Mesothelial cell of epicardium (in vitro differentiated cells): Measurements from ENCODE around the gene PLEKHG1. TPM values are rescaled to one million over a fixed set of nuclear protein-coding genes. Genes with fewer than 3 reads are reported as not detected.

Experiments
- DNase-seq, 2 experiments: peaks; one replicate each; pipeline ENCODE4 v3.0.0; 2021; ENCODE audit warnings: low spot score in 2 of 2; ENCODE audit not compliant: unreplicated experiment in 2 of 2
- H3K27ac Mint-ChIP-seq: 2 replicates; pipeline ENCODE4 v1.8.0; 2021; ENCODE audit warnings: mixed read lengths
- H3K27me3 Mint-ChIP-seq: 2 replicates; pipeline ENCODE4 v1.8.0; 2021; ENCODE audit warnings: low read depth, mixed read lengths
- H3K36me3 Mint-ChIP-seq: 2 replicates; pipeline ENCODE4 v1.8.0; 2021; ENCODE audit warnings: mixed read lengths
- H3K4me1 Mint-ChIP-seq: 2 replicates; pipeline ENCODE4 v1.8.0; 2021; ENCODE audit warnings: mixed read lengths
- H3K4me3 Mint-ChIP-seq: 2 replicates; pipeline ENCODE4 v1.8.0; 2021; ENCODE audit warnings: mild to moderate bottlenecking, moderate library complexity, mixed read lengths
- H3K9me3 Mint-ChIP-seq: 2 replicates; pipeline ENCODE4 v1.8.0; 2021; ENCODE audit warnings: mixed read lengths
- total RNA-seq: library from RNA; stranded (reverse); gene quantifications from 3 replicates; pipeline ENCODE4 v1.2.1, GENCODE V29; 2021
- TF ChIP-seq, protein P1 (sequence below): fragments of 200-600 bp; sonication (generic); IDR thresholded peaks from one replicate; pipeline ENCODE4 v1.5.0; 2021; ENCODE audit warnings: antibody characterized with exemption; ENCODE audit not compliant: unreplicated experiment

The PLEKHG1 gene
- total RNA-seq, 1 donor from 2014 or later = 69.3 TPM

DNA sequence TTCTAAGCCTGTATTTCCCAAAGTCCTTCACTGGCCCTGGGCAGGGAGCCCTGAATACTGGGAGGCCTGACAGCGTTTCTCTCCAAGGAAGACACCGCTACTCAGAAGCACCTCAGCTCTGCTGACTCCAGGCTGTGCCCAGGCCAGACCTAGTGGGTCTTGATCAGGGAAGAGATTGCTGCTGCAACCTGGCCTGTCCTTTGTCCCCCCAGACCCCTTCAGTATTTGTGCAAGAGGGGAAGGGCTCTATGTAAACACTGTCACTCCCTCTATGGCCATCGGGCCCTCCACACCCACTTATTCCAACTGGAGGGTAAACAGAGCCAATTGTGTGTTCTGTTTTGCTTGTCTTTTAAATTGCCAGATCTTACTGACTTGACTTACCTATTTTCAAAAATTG lies 20.6 kb downstream of the PLEKHG1 start:
- Mint-ChIP-seq H3K27ac (no peak overlapping the region), H3K4me1 (peaks cover 33% of the 10 kb centered on the region), H3K36me3 (peaks cover 10% of the 10 kb centered on the region), H3K9me3 (no peaks in the 10 kb centered on the region), H3K27me3 (no peaks in the 10 kb centered on the region), H3K4me3 (no peak overlapping the region)
- TF ChIP-seq, protein P1, sequence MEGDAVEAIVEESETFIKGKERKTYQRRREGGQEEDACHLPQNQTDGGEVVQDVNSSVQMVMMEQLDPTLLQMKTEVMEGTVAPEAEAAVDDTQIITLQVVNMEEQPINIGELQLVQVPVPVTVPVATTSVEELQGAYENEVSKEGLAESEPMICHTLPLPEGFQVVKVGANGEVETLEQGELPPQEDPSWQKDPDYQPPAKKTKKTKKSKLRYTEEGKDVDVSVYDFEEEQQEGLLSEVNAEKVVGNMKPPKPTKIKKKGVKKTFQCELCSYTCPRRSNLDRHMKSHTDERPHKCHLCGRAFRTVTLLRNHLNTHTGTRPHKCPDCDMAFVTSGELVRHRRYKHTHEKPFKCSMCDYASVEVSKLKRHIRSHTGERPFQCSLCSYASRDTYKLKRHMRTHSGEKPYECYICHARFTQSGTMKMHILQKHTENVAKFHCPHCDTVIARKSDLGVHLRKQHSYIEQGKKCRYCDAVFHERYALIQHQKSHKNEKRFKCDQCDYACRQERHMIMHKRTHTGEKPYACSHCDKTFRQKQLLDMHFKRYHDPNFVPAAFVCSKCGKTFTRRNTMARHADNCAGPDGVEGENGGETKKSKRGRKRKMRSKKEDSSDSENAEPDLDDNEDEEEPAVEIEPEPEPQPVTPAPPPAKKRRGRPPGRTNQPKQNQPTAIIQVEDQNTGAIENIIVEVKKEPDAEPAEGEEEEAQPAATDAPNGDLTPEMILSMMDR = no peak
- no peak for DNase-seq

DNA sequence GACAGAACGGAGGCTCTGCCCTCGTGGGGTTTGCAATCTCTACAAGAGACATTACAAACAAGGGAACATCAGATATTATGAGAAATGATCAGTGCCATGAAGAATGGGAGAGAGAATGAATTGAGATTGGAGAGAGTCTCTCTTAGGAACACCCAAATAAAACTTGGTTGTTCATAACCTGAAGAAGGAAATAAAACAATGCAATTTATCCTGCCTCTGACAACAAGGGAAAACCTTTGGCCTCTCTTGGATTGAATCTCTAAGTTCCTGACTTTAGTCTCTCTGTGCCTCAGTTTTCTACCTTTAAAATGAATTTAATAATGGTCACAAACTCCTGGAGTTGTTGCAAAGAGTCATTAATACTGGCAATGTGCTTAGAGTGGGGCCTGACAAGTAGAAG lies 21.1 kb downstream of the PLEKHG1 start:
- Mint-ChIP-seq H3K27me3 (no peaks in the 10 kb centered on the region), H3K4me3 (no peak overlapping the region), H3K36me3 (peaks cover 12% of the 10 kb centered on the region), H3K4me1 (peaks cover 34% of the 10 kb centered on the region), H3K9me3 (no peaks in the 10 kb centered on the region), H3K27ac (no peak overlapping the region)
- TF ChIP-seq, protein P1 = no peak
- DNase-seq = no peak

DNA sequence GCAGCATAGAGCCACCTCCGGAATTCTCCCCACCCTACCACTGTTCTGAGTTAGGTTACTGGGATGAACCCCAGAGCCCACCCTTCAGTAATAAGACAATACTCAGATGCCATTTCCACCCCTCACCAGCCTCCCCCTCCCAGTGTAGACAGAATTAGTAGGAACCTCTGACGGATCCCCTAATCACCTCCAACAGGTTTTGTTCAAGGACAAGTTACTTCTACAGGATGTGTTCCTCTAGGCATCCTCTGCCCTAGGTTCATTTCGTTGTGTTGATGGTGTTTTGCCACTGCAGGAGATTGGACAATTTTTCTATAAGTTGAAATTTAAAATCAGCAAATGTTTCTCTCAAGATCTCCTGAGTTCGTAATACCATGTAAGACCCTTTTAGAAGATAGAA lies 22.8 kb downstream of the PLEKHG1 start:
- H3K27me3 Mint-ChIP-seq = no peaks in the 10 kb centered on the region
- no peak for DNase-seq
- TF ChIP-seq, protein P1 = no peak
- peaks cover 40% of the 10 kb centered on the region for H3K4me1 Mint-ChIP-seq
- peaks cover 16% of the 10 kb centered on the region for H3K36me3 Mint-ChIP-seq
- no peaks in the 10 kb centered on the region for H3K9me3 Mint-ChIP-seq
- H3K27ac Mint-ChIP-seq = no peak overlapping the region
- no peak overlapping the region for H3K4me3 Mint-ChIP-seq

DNA sequence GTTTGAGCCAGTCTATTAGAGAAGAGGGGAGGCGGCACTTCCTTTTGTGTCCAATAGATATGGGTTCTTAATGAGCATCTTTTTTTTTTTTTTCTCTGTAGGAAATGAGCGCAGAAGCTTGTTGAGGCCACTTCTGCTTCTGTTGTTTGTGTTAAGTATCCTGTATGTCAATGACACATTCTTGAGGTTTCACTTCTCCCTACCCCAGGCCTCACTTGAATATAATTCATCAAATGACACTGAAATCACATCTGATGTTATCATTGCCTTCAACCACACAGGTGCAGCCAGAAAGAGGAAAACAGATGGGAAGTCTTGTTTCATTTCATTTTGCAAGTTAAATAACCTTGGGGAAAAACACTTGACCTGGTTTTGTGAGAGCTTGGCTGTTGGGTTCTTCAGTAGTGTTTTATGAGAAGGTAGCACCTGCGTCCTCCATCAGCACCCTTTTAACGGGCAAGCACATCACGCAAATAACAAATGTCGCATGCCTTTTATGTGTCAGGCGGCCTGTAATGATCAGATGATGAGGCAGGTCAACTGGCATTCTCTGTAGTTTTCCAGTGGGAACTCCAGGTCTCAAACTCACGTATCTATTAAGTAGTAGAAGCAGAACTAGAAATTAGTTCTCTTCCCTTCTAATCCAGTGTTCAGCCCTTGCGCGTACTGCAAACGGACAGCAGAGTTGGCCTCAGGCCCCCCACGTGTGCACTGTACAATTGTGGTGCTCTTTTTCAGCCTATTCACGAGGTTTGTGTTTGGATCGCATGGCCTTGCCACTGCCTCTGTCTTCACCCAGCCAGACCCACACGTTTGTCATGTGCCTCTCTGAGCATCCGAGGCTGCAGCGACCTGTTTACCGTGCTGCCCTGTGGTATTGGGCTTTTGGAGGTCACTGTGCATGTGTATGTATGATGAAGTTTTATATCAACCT lies 23.5 kb downstream of the PLEKHG1 start:
- Mint-ChIP-seq H3K27ac (peak overlapping the region; percentile 81), H3K27me3 (no peaks in the 10 kb centered on the region), H3K4me1 (peaks cover 45% of the 10 kb centered on the region), H3K4me3 (no peak overlapping the region), H3K36me3 (peaks cover 16% of the 10 kb centered on the region), H3K9me3 (no peaks in the 10 kb centered on the region)
- DNase-seq = no peak
- TF ChIP-seq, protein P1 = no peak

DNA sequence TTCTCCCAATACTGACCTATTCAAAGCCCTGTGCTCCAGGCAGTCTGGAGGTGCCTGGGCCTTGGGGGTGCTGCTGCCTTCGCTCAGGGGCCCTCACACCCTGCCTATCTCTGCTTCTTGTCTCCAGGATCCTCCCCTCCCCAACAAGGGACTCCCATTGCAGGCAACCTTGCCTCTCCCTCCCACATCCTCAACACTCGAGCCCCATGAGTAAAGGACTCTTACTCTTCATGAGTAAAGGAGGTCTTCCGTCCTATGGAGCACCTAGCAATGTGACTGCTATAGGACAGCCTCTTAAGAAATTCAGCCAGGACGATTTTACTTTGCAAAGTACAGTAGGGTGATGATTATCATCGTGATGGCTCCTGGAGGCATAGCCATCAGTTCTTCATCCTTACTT lies 24.5 kb downstream of the PLEKHG1 start:
- Mint-ChIP-seq H3K36me3 (peaks cover 16% of the 10 kb centered on the region), H3K4me3 (no peak overlapping the region), H3K27ac (no peak overlapping the region), H3K9me3 (no peaks in the 10 kb centered on the region), H3K4me1 (peaks cover 53% of the 10 kb centered on the region), H3K27me3 (no peaks in the 10 kb centered on the region)
- TF ChIP-seq, protein P1 = no peak
- no peak for DNase-seq
